GM18498 (cell line): ENCODE measurements around the gene FKBP3.
"Not testable (repeated sequence)": the region's sequence is repeated elsewhere in the genome, so short reads cannot be mapped to it uniquely, and the experiment has no call there.

Source experiments
- ATAC-seq: cut with Tn5 transposase; IDR thresholded peaks from one replicate; pipeline ENCODE4 v1.9.1; 2021; ENCODE audit warnings: mild to moderate bottlenecking, moderate library complexity; ENCODE audit not compliant: unreplicated experiment

FKBP3 gene

DNA sequence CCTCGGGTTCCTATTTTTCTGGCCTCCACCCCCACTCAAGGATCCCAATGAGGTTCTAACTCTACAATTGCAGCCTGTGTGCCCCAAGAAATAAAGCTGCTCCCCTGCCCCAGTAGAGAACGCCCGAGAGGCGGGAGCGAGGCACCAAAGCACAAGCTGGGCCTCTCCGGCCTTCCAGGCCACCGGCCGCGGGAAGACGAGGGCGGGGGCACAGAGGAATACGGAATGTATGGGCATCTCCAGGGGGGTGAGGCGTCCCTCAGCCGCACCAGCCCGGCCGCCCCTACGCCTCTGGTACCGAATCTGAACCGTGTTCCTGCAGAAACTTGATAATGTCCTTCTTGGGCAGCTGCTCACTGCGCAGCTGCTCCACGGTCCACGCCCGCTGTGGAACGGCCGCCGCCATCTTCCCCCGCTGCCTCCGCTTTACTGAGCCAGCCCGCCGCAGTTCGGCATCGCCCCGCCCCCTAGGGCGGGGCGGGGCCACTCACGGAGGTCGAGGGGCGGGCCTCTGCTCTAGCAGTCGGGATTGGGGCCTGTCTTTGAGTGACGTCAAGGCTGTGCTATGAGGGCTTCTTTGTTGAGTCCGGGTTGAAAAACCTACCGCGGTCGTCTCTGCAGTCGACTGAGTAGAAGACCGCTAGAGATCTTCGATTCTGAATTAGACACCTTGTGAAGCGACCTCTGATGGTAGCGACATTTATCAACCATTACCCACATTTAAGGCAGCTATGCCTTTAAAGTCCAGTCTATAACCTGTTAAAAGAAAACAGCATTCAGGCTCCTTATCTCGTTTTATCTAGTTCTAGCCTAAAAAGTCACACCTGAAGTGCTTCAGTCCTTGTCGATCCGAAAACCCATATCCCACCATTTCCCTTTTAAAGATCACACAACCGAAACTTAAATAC is at the start of gene FKBP3:
Gene FKBP3 (minus strand): TSS at position 431 of the 908 bp plus-strand sequence. CDS start 25 bp downstream, at position 406.
- peak; percentile 91 for ATAC-seq

DNA sequence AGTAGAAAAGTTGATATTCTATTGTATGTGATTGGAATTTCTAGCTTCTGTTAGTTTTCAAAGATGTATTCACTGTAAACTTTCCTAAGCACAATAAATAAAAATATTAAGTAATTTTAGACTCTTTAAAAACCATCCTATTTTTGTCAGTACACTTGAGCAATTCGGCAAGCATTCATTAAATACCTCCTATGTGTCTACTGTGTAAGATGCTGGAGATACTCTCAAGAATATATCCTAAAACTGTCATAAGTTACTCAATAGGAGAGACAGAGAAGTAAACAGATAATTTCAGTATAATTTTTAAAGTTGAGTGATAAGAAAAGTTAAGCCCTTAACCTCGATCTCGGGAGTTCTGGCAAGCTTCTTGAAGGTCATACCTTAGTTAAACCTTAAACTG is 47.5 kb upstream of the FKBP3 start:
- no peak for ATAC-seq

- ATAC-seq = no peak
Measured at GRCh38 chr14:45181329-45181728, 47.0 kb upstream of the FKBP3 start.

GRCh38 chr14:45177076-45177475 is 42.8 kb upstream of the FKBP3 start:
- no peak for ATAC-seq

GRCh38 chr14:45169906-45170305 is 35.6 kb upstream of the FKBP3 start:
- no peak for ATAC-seq

DNA sequence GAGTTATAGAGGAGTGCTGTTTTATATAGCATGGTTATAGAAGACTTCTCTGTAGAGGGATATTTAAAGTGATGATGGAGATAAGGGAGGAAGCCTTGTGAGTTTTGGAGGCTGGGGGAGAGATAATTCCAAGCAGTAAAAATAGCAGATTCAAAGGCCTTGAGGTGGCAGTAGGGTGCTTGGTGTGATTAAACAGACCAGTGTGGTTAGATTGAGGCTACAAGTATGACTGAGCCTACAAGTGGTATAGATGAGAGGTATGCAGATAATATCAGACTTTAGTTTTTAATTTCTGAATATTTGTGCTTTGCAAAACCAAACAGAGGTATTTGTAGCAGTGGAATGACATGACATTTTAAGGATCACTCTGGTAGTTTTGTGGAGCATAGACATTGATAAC is 21.8 kb upstream of the FKBP3 start:
- peak; percentile 74 for ATAC-seq

DNA sequence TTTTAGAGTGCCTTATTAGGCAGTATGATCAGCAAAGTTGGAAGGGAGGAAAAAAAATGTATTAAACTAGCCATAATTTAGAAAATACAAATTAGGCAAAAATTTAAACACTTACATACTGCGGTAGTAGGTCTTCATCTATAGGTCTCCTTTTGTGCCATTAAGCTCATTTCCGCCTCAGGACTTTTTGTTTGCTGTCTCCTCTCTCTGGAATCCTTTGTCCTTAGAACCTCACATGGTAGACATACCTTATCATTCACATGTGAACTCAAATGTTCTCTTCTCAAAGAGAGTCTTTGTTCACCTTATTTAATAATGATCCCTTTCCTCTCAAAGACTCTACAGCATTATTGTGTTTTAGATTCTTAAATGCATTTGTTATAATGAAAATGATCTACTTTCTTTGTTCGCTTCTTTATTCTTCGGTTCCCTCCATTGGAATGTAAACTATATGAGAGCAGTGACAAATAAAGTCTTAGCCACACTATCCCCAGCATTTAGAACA is 16.2 kb upstream of the FKBP3 start:
- ATAC-seq = no peak

GRCh38 chr14:45149602-45150001 is 15.3 kb upstream of the FKBP3 start:
- no peak for ATAC-seq

DNA sequence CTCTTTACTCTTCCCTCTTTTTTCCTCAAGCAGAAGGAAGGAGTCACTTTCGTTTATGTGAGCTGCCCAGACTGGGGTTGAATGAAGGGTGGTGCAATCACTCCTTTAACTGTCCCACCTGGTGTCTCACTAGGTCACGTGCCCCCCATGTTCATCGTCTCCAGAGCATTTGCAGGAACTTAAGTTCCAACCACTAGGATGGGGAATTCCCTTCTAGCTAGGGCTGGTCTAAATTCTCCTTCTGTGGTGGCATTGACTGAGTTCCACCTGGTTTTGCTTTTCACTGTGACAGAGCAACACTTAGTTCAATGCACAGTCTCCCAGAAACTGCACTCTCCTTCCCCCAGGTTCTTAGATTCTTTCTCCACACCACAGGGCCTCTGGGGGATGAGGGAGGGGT is 10.9 kb upstream of the FKBP3 start:
- ATAC-seq = peak; percentile 63

DNA sequence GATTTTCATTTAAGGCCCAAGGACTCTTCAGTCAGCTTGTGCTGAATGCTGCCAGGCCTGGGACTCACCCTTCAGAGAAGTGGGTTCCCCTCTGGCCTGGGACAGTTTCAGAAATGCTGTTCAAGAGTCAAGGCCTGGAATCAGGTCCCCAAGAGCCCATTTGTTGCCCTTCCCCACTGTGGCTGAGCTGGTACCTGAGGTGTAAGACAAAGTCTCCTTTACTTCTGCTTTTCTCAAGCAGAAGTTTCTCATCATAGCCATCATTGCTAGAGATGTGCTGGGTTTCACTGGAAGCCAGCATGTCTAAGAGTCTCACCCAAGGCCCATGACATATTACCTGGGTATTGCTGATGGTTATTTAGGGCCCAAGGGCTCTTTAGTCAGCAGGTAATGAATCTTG is 10.4 kb upstream of the FKBP3 start:
- ATAC-seq = peak; percentile 75

DNA sequence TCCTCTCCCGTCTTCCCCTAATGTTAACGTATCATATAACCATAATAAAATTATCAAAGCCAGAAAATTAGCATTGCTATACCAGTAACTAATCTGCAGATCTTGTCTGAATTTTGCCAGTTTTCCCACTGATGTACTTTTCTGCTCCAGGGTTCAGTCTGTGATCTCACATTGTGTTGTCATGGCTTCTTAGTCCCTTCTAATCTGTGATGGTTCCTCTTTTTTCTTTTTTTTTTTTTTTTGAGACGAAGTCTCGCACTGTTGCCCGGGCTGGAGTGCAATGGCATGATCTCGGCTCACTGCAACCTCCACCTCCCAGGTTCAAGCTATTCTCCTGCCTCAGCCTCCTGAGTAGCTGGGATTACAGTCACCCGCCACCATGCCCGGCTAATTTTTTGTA is 7.8 kb upstream of the FKBP3 start:
- not testable (repeated sequence) for ATAC-seq

- ATAC-seq = no peak
Measured at GRCh38 chr14:45140661-45141187, 6.4 kb upstream of the FKBP3 start.

DNA sequence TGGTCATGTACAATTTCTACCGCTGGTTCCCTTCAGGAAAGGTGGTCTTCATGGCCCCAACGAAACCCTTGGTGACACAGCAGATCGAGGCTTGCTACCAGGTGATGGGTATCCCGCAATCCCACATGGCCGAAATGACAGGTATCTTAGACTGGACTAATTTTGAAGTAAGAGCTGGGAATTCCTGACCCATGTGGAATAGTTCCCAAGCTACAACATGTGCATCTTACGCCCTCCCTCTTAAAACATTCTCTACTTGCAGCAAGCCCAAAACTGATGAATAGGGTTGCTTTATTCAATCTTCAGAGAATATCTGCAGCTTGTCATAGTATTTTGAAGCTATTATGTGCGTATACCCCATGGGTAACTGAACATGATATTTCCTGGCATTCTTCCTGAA is 2.1 kb upstream of the FKBP3 start:
- no peak for ATAC-seq

DNA sequence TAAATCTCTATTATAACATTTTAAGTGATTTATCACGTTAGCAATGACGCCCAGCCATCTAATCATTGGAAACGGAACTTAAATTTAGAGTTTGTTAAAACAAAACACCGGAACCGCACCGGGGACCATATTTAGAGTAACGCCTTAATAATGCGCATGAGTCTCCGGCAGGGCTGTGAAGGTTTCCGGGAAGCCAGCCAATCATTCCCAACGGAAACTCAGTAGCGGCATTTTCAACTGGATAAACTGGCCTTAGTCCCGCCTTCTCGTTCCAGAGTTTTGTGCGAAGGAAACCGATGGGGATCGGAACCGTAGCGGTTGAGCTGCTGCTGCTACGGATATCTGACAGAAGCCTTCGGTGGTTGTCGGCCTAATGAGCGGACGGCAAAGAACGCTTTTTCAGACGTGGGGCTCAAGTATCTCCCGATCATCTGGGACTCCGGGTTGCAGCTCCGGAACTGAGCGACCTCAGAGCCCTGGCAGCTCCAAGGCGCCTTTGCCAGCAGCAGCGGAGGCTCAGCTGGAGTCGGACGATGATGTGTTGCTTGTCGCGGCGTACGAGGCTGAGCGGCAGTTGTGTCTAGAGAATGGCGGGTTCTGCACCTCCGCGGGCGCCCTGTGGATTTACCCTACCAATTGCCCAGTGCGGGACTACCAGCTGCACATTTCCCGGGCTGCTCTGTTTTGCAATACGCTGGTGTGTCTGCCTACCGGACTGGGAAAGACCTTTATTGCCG is 1.5 kb upstream of the FKBP3 start, which contains the start of gene FANCM:
Gene FANCM (plus strand): TSS at position 272 of the 737 bp plus-strand sequence. CDS start 102 bp downstream, at position 374.
- ATAC-seq = peak; percentile 39

- ATAC-seq = no peak
Measured at GRCh38 chr14:45135156-45135555, 875 bp upstream of the FKBP3 start.

GRCh38 chr14:45133683-45134050 is 614 bp downstream of the FKBP3 start:
- ATAC-seq = no peak

DNA sequence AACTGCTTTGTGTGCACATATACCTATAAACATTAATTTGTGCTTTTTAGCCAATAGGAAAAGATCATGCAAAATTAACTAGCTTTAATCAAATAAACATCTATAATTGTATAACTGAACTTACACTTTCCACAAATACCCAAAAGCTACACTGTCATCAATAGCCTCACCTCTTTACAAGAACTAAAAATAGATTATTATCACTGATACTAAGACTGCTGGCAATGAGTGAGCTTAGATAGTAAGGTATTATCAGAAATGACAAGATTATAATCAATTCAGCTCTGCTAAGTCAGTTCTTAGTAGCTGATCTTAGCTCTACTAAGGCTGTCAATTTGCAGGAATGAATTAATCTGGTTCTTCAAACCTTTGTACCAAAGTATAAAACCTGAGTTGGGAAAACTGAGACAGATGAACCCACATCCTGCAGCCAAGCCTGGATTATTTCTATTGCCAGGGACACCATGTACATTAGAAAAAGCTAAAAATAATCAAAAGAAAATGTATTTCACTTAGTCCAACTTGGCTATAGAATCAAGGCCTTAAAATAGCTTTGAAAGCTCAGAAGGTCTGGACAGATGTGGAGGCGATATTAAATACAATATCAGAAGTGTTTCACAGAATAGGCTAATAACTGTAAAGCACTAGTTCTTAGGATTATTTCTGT is 5.2 kb downstream of the FKBP3 start:
- ATAC-seq = no peak

DNA sequence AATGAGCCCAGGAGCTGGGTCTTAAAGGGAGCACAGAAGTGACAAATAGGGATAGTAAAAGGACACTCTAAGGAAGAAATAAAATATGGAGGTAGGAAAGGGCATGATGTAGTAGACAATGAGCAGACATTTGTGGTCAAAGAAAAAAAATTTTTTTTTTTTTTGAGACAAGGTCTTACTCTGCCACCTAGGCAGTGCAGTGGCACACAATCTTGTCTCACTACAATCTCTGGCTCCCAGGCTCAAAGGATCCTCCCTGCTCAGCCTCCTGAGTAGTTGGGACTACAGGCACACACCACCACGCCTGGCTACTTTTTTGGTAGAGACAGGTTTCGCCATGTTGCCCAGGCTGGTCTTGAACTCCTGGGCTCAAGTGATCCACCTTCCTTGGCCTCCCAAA is 8.5 kb downstream of the FKBP3 start:
- no peak for ATAC-seq

GRCh38 chr14:45123271-45123670 is 11.0 kb downstream of the FKBP3 start:
- ATAC-seq = no peak

- ATAC-seq = no peak
Measured at GRCh38 chr14:45120096-45120495, 14.2 kb downstream of the FKBP3 start.

- no peak for ATAC-seq
Measured at GRCh38 chr14:45118594-45118993, 15.7 kb downstream of the FKBP3 start.
